Ovary (tissue), 9 donors: Measurements from ENCODE around the gene ESPN. TPM values are rescaled to one million over a fixed set of nuclear protein-coding genes. Genes with fewer than 3 reads are reported as not detected.

Experiments
- DNase-seq, 5 donors: peaks; one replicate each; pipeline ENCODE4 v3.0.0-alpha.2; 2019 to 2020
- H3K27ac ChIP-seq, 2 donors: fragments of 200-600 bp; one replicate each; pipeline versions ENCODE4 v1.5.1 to v1.8.0; 2019 to 2022
- H3K27me3 ChIP-seq: fragments of 200-600 bp; one replicate; pipeline ENCODE4 v1.8.0; 2022
- H3K36me3 ChIP-seq: fragments of 200-600 bp; sonication (generic); one replicate; pipeline ENCODE4 v1.5.1; 2019
- H3K4me1 ChIP-seq: one replicate; pipeline ENCODE4 v1.8.1; 2013; ENCODE audit warnings: mild to moderate bottlenecking, moderate library complexity; ENCODE audit not compliant: insufficient read depth
- H3K4me3 ChIP-seq: fragments of 200-600 bp; sonication (generic); one replicate; pipeline ENCODE4 v1.5.1; 2017
- H3K9me3 ChIP-seq, 2 donors: fragments of 200-600 bp in 1 of 2; sonication (generic) in 1 of 2; one replicate each; pipeline versions ENCODE4 v1.5.1 to v1.8.1; 2013 to 2019; ENCODE audit warnings: mild to moderate bottlenecking in 1 of 2, moderate library complexity in 1 of 2
- CTCF ChIP-seq, 3 donors: fragments of 450-650 bp in 2 of 3; fragments of 200-600 bp in 1 of 3; IDR thresholded peaks; one replicate each; pipeline versions ENCODE4 v1.5.1 to v1.8.0; 2016 to 2022; ENCODE audit warnings: antibody characterized with exemption in 3 of 3, mild to moderate bottlenecking in 1 of 3
- EP300 ChIP-seq: sonication (generic); formaldehyde crosslinking; IDR thresholded peaks from one replicate; pipeline ENCODE4 v1.6.1; 2017; ENCODE audit warnings: antibody characterized with exemption
- POLR2A ChIP-seq: fragments of 450-650 bp; IDR thresholded peaks from one replicate; pipeline ENCODE4 v1.6.1; 2017; ENCODE audit warnings: antibody characterized with exemption, mild to moderate bottlenecking, moderate library complexity
- WGBS, 3 donors: extraction: QIAGEN DNeasy Blood & Tissue Kit in 1 of 3; methylation state at CpG; one replicate each; pipeline versions ENCODE4 v1.1.5 to v1.1.7; 2013 to 2017; 5-methylcytosine and 5-hydroxymethylcytosine counted together
- intact Hi-C, 4 donors: fragments of 100-400 bp; cut with DNase I; formaldehyde crosslinking; loops; one replicate each; pipeline versions ENCODE4 v1.11.0 to v1.15.1; 2022 to 2023
- polyA plus RNA-seq, 2 donors: library from polyadenylated mRNA; stranded (reverse); fragments of 200-250 nt in 1 of 2; fragments of 350-450 nt in 1 of 2; fragmentation: Illumina TruSeq in 1 of 2; extraction: RNeasy Lipid Tissue Mini Kit (QIAGEN cat#74804) in 1 of 2; gene quantifications; one replicate each; pipeline ENCODE4 v1.2.3, GENCODE V29; 2013 to 2014
- total RNA-seq, 7 donors: library from RNA; depleted of rRNA in 2 of 7; stranded (reverse); fragments of >200 nt in 2 of 7; fragmentation: NEBNext Ultra II Directional in 3 of 7; extraction: Animal tissue kit (Norgen Biotek cat#: 25700) in 3 of 7; gene quantifications; one replicate each; pipeline versions ENCODE4 v1.1.0 to v1.2.4, GENCODE V29; 2016 to 2023
- donor health status: DM: no; HTN: no; CAD: no; lungs with moderate emphysema.
- donor health status: DM: no; HTN: no; CAD: no.
- donor health status: Bipolar disorder and iron deficiency.
- donor health status: DM: yes; HTN: yes; CAD: no.
- donor health status: DM: no; HTN: no; CAD: no.
- donor health status: DM: yes; HTN: yes; CAD: no.

ESPN gene
- total and polyA plus RNA-seq, 9 donors: 0.11 to 46.2 (median 1.5) TPM; not detected in 1

DNA sequence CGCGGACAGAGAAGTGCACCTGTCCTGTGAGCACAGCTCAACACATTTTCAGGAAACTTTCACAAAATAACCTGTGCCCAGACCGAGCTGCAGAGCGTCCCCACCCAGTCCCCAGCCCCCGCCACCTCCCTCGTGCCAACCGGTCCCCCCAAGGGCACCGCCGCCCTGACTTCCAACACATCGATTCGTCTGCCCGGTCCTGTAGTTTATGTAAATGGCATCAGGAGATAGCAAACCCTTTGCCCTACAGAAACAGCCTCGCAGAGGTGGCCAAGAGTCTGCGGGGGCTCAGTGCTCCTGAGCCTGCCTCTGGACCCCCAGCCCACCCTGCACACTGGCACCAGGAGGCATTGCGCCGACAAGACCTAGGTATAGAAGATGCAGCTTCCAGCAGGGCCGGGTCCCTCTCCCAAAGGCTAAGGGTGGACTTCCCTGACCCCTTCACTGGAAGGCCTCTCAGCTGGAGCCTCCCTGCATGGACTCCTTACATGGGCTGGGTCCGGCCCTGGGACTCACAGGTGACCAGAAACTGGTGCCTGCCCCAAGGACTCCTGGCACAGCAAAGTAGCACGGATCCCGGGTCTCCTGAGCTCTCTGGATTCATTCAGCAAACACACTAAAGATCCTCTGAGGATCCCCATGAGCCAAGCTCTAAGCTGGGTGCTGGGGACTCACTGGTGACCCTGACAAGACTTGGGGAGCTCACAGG is 73.4 kb downstream of the ESPN start:
- 39 to 54% (median 41%) methylated on average over 19 to 20 of the region's 20 CpGs for WGBS, 3 donors
- Histone ChIP-seq H3K9me3 (no peaks in the 10 kb centered on the region), H3K36me3 (no peaks in the 10 kb centered on the region), H3K4me3 (peak overlapping the region; percentile 53), H3K4me1 (peaks cover 17% of the 10 kb centered on the region), H3K27me3 (no peaks in the 10 kb centered on the region), H3K27ac (no peak overlapping the region)
- intact Hi-C loops: loop anchor here in 1 of 4 donors (10.0 kb wide), 1 partner anchor 57 kb away; the partner anchor contains the start of genes NOL9 and TAS1R1
- DNase-seq: peak in 1 of 5 donors; percentile 22
- TF ChIP-seq POLR2A (no peak), EP300 (no peak), CTCF (IDR thresholded peaks at IDR 0.05) (no peak)

- TF ChIP-seq POLR2A (no peak), CTCF (IDR thresholded peaks at IDR 0.05) (no peak), EP300 (no peak)
- Histone ChIP-seq H3K9me3 (no peaks in the 10 kb centered on the region), H3K4me1 (peaks cover 17% of the 10 kb centered on the region), H3K4me3 (no peak overlapping the region), H3K36me3 (no peaks in the 10 kb centered on the region), H3K27me3 (no peaks in the 10 kb centered on the region), H3K27ac (no peak overlapping the region)
- peak in 1 of 5 donors; percentile 23 for DNase-seq
- 64 to 69% (median 68%) methylated on average over 12 to 13 of the region's 13 CpGs for WGBS, 3 donors
- intact Hi-C loops: loop anchor here in 1 of 4 donors (10.0 kb wide), 1 partner anchor 56 kb away; the partner anchor contains the start of genes NOL9 and TAS1R1
These were observed 74.1 kb downstream of the ESPN start for GRCh38 chr1:6498576-6499111.

DNA sequence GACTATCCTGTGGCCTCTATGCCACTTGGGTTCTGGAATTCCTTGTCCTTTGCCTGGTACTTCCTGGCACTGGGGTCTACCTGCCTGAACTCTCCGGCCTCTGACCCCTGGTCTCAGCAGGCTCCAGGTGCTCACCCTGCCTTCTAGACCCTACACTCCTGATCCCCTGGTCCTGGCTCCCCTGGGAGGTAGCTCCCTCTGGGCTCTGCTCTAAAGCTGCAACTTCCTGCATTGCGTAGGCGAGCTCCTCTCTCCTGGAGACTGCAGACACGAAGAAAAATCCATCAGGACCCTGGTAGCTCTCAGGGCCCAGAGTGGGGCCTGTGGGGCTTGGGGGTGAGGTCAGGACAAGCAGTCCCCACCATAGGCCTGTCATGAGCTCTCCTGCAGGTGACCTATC is 74.7 kb downstream of the ESPN start:
- H3K4me1 ChIP-seq: peaks cover 17% of the 10 kb centered on the region
- DNase-seq: peak in 1 of 5 donors; percentile 22
- H3K27me3 ChIP-seq: no peaks in the 10 kb centered on the region
- no peak overlapping the region for H3K4me3 ChIP-seq
- H3K9me3 ChIP-seq: no peaks in the 10 kb centered on the region
- intact Hi-C loops: loop anchor here in 1 of 4 donors (10.0 kb wide), 1 partner anchor 56 kb away; the partner anchor contains the start of genes NOL9 and TAS1R1
- no peaks in the 10 kb centered on the region for H3K36me3 ChIP-seq
- no peak overlapping the region for H3K27ac ChIP-seq
- 90 to 97% (median 94%) methylated on average over 4 of the region's 4 CpGs for WGBS, 3 donors
- TF ChIP-seq CTCF (IDR thresholded peaks at IDR 0.05): no peak
- TF ChIP-seq EP300: no peak
- no peak for TF ChIP-seq POLR2A

GRCh38 chr1:6500544-6501278 is 76.1 kb downstream of the ESPN start:
- Histone ChIP-seq H3K27ac (no peak overlapping the region), H3K4me1 (peaks cover 17% of the 10 kb centered on the region), H3K27me3 (no peaks in the 10 kb centered on the region), H3K4me3 (no peak overlapping the region), H3K36me3 (no peaks in the 10 kb centered on the region), H3K9me3 (no peaks in the 10 kb centered on the region)
- TF ChIP-seq EP300 (no peak), POLR2A (no peak)
- 27 to 41% (median 29%) methylated on average over 27 of the region's 27 CpGs for WGBS, 3 donors
- peak in 4 of 5 donors; percentile 34 to 59 (median 44) for DNase-seq
- intact Hi-C loops: no loop called here
